ENCODE data around the gene SORCS2.
A peak's percentile ranks its signal among the peaks of the same experiment; 100 is the strongest.

Gene SORCS2

DNA sequence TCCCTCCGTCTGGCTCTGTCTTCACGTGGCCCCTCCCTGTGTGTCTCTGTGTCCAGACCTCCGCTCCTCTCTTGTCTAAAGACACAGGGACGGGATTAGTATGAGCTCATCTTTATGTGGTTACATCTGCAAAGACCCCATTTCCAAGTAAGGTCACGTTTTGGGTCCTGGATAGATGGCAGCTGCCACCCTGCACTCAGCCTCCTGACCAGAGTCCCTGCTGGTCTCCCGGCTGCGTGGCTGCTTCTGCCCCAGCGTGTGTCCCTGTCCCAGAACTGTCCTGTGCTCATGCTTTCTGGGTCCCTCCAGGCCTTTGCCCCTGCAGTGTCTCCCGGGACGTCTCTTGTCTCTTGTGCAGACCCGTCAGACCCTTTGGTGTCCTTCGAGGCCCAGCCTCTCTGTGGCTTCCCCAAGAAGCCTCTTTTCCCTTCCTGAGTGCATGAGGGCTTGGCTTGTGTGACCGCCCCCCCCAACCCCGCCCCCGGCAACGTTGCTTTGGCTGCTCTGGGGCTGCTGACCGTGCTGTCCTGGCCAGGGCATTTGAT, 135.1 kb downstream of the SORCS2 start:
- no peak for DNase-seq
- Histone ChIP-seq H3K27ac (no peak overlapping the region), H3K27me3 (replicated peaks) (no peaks in the 10 kb centered on the region), H3K4me3 (ENCODE audit: low read depth, low read length) (no peak overlapping the region), H3K36me3 (replicated peaks) (no peaks in the 10 kb centered on the region)
- in situ Hi-C loops (cut with HindIII; ENCODE audit: low pct_ligation_motif_present, low sequenced_read_pairs): no loop called here
- TF ChIP-seq, protein P1, sequence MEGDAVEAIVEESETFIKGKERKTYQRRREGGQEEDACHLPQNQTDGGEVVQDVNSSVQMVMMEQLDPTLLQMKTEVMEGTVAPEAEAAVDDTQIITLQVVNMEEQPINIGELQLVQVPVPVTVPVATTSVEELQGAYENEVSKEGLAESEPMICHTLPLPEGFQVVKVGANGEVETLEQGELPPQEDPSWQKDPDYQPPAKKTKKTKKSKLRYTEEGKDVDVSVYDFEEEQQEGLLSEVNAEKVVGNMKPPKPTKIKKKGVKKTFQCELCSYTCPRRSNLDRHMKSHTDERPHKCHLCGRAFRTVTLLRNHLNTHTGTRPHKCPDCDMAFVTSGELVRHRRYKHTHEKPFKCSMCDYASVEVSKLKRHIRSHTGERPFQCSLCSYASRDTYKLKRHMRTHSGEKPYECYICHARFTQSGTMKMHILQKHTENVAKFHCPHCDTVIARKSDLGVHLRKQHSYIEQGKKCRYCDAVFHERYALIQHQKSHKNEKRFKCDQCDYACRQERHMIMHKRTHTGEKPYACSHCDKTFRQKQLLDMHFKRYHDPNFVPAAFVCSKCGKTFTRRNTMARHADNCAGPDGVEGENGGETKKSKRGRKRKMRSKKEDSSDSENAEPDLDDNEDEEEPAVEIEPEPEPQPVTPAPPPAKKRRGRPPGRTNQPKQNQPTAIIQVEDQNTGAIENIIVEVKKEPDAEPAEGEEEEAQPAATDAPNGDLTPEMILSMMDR (IDR thresholded peaks at IDR 0.05; ENCODE audit: low read depth, low read length, missing control alignments): no peak

GRCh38 chr4:7328162-7328912, 136.0 kb downstream of the SORCS2 start:
- in situ Hi-C loops (cut with HindIII; ENCODE audit: low pct_ligation_motif_present, low sequenced_read_pairs): no loop called here
- H3K27me3 ChIP-seq (replicated peaks): no peaks in the 10 kb centered on the region

DNA sequence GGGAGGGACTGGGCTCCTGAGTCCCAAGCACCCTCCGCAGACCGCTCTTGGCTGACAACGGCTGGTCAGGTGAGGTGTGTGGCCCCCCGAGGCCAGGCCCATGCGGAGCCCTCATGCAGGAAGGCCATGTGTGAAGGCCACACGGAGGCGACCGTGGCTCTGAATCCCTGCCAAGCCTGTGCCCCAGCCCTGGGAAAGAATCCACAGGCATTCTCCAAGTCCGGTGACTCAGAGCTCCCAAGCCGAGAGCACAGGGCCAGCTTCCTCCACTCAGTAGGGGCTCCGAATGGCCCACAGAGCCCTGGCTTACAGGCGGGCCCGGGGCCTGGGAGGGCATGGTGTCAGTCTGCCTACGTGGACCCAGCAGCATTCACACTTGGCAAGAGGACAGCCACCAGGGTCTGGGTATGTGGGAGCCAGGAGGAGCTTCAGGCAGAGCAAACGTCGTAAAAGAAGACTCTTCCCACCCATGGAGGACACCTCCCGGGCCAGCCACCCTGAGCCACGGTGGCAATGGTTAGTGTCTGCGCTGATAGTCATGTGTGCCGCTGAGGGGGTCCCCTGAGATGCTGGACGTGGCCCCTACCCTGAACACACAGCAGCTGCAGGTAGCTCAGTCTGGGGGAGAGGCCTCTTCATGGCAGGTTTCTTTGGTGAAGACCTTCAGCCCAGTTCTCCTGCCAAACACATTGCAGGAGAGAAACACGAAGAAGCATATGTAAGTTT, 136.7 kb downstream of the SORCS2 start:
- in situ Hi-C loops (cut with HindIII; ENCODE audit: low pct_ligation_motif_present, low sequenced_read_pairs): no loop called here
- Histone ChIP-seq H3K27me3 (replicated peaks) (no peaks in the 10 kb centered on the region), H3K27ac (no peak overlapping the region), H3K36me3 (replicated peaks) (no peaks in the 10 kb centered on the region), H3K4me3 (ENCODE audit: low read depth, low read length) (no peak overlapping the region)
- DNase-seq: peak; percentile 77
- TF ChIP-seq, protein P1 (IDR thresholded peaks at IDR 0.05; ENCODE audit: low read depth, low read length, missing control alignments): peak; percentile 25

More at GRCh38 chr4:7328162-7328912, 136.0 kb downstream of the SORCS2 start:
- DNase-seq: no peak
- TF ChIP-seq, protein P1 (IDR thresholded peaks at IDR 0.05; ENCODE audit: low read depth, low read length, missing control alignments): no peak
- Histone ChIP-seq H3K27ac (no peak overlapping the region), H3K4me3 (ENCODE audit: low read depth, low read length) (no peak overlapping the region), H3K36me3 (replicated peaks) (no peaks in the 10 kb centered on the region)

DNA sequence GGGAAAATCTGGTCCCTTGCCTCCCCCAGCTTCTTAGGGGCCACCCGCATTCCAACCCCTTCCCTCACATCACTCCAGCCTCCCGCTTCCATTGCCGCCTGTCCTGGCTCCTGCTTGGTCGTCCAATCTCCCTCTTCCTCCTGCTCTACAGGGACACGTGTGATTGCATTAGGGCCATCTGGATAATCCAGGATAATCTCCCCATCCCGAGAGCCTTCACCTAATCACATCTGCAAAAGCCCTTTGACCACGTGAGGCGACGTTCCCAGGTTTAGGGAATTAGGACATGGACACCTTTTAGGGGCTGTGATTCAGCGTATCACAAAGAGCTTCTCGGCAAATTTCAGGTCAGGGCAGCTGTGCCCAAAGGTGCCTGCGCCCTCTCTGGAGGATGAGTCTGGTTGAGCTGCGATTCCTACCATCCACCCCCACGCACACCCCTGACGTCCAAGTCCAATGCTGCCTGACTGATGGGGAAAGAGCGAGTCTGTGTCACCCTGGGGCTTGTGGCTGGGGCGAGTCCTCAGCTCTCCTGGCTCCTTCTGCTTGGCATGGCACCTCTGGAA, 137.8 kb downstream of the SORCS2 start:
- no peak overlapping the region for H3K4me3 ChIP-seq (ENCODE audit: low read depth, low read length)
- no peak for DNase-seq
- in situ Hi-C loops (cut with HindIII; ENCODE audit: low pct_ligation_motif_present, low sequenced_read_pairs): no loop called here
- TF ChIP-seq, protein P1 (IDR thresholded peaks at IDR 0.05; ENCODE audit: low read depth, low read length, missing control alignments): no peak
- H3K36me3 ChIP-seq (replicated peaks): no peaks in the 10 kb centered on the region
- H3K27me3 ChIP-seq (replicated peaks): no peaks in the 10 kb centered on the region
- H3K27ac ChIP-seq: no peak overlapping the region

GRCh38 chr4:7330811-7331681, 138.7 kb downstream of the SORCS2 start:
- TF ChIP-seq, protein P1 (IDR thresholded peaks at IDR 0.05; ENCODE audit: low read depth, low read length, missing control alignments): no peak
- no peaks in the 10 kb centered on the region for H3K36me3 ChIP-seq (replicated peaks)
- no peaks in the 10 kb centered on the region for H3K27me3 ChIP-seq (replicated peaks)
- no peak for DNase-seq
- H3K27ac ChIP-seq: no peak overlapping the region
- no peak overlapping the region for H3K4me3 ChIP-seq (ENCODE audit: low read depth, low read length)
- in situ Hi-C loops (cut with HindIII; ENCODE audit: low pct_ligation_motif_present, low sequenced_read_pairs): no loop called here

Measured in brain microvascular endothelial cell (primary cell).